ENCODE data around the gene FOLR2.

GRCh38 chr11:72223615-72224563 is 7.3 kb downstream of the FOLR2 start:
- TF ChIP-seq, protein P1, sequence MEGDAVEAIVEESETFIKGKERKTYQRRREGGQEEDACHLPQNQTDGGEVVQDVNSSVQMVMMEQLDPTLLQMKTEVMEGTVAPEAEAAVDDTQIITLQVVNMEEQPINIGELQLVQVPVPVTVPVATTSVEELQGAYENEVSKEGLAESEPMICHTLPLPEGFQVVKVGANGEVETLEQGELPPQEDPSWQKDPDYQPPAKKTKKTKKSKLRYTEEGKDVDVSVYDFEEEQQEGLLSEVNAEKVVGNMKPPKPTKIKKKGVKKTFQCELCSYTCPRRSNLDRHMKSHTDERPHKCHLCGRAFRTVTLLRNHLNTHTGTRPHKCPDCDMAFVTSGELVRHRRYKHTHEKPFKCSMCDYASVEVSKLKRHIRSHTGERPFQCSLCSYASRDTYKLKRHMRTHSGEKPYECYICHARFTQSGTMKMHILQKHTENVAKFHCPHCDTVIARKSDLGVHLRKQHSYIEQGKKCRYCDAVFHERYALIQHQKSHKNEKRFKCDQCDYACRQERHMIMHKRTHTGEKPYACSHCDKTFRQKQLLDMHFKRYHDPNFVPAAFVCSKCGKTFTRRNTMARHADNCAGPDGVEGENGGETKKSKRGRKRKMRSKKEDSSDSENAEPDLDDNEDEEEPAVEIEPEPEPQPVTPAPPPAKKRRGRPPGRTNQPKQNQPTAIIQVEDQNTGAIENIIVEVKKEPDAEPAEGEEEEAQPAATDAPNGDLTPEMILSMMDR (IDR thresholded peaks at IDR 0.05): no peak
- no peak for TF ChIP-seq EZH2 (IDR thresholded peaks at IDR 0.05; ENCODE audit: borderline replicate concordance, insufficient read depth, low read depth, low read length, poor library complexity, severe bottlenecking)
